Measurements from ENCODE around the gene UBXN4.

- TF ChIP-seq CTCF (conservative IDR thresholded peaks at IDR 0.05) (no peak), ZFX (IDR thresholded peaks at IDR 0.05) (no peak)
Measured at GRCh38 chr2:135694711-135695110, 46.9 kb upstream of the UBXN4 start.

All from C4-2B (cell line).